Tibial nerve (tissue), 4 donors: ENCODE data around the gene EFEMP2. TPM values are rescaled to one million over a fixed set of nuclear protein-coding genes. Genes with fewer than 3 reads are reported as not detected.
A peak's percentile ranks its signal among the peaks of the same experiment; 100 is the strongest.

ENCODE experiments used
- DNase-seq, 2 donors: peaks; one replicate each; pipeline ENCODE4 v3.0.0-alpha.2; 2019; ENCODE audit warnings: low spot score in 2 of 2
- H3K27ac ChIP-seq, 4 donors: fragments of 200-600 bp; sonication (generic) in 3 of 4; one replicate each; pipeline ENCODE4 v1.5.1; 2017 to 2019; ENCODE audit warnings: mild to moderate bottlenecking in 1 of 4
- H3K27me3 ChIP-seq, 2 donors: fragments of 200-600 bp; sonication (generic) in 1 of 2; one replicate each; pipeline versions ENCODE4 v1.5.1 to v1.6.0; 2017 to 2019
- H3K36me3 ChIP-seq, 3 donors: fragments of 200-600 bp; sonication (generic); one replicate each; pipeline ENCODE4 v1.5.1; 2018 to 2019
- H3K4me1 ChIP-seq, 4 donors: fragments of 200-600 bp; sonication (generic) in 3 of 4; one replicate each; pipeline ENCODE4 v1.5.1; 2017 to 2019
- H3K4me3 ChIP-seq, 4 donors: fragments of 200-600 bp; sonication (generic) in 3 of 4; one replicate each; pipeline ENCODE4 v1.5.1; 2017 to 2019; ENCODE audit warnings: mild to moderate bottlenecking in 1 of 4, moderate library complexity in 1 of 4
- H3K9me3 ChIP-seq, 4 donors: fragments of 200-600 bp; sonication (generic) in 3 of 4; one replicate each; pipeline ENCODE4 v1.5.1; 2017 to 2019
- CTCF ChIP-seq, 5 experiments: fragments of 200-600 bp in 3 of 5; fragments of 450-650 bp in 2 of 5; sonication (generic) in 3 of 5; IDR thresholded peaks; one replicate each; pipeline ENCODE4 v1.5.1; 2016 to 2019; ENCODE audit warnings: antibody characterized with exemption in 5 of 5, mild to moderate bottlenecking in 3 of 5, moderate library complexity in 2 of 5
- EP300 ChIP-seq, 2 donors: sonication (generic); formaldehyde crosslinking; IDR thresholded peaks; one replicate each; pipeline ENCODE4 v1.6.1; 2017; ENCODE audit warnings: antibody characterized with exemption in 2 of 2, mild to moderate bottlenecking in 1 of 2
- POLR2A ChIP-seq, 2 donors: fragments of 450-650 bp; IDR thresholded peaks; one replicate each; pipeline ENCODE4 v1.6.1; 2017; ENCODE audit warnings: antibody characterized with exemption in 2 of 2, mild to moderate bottlenecking in 2 of 2, moderate library complexity in 2 of 2
- WGBS, 2 donors: methylation state at CpG; one replicate each; pipeline ENCODE4 v1.1.5; 2018; 5-methylcytosine and 5-hydroxymethylcytosine counted together
- total RNA-seq, 4 donors: library from RNA; depleted of rRNA; stranded (reverse); fragments of >200 nt; gene quantifications; one replicate each; pipeline ENCODE4 v1.1.0, GENCODE V29; 2016

The EFEMP2 gene
- total RNA-seq, 4 donors from 2014 or later = 59.2 to 92.7 (median 82.0) TPM

GRCh38 chr11:65829459-65829858 is 43.1 kb downstream of the EFEMP2 start:
- Histone ChIP-seq H3K4me3 (no peak overlapping the region), H3K36me3 (no peaks in the 10 kb centered on the region), H3K9me3 (no peaks in the 10 kb centered on the region), H3K27me3 (no peaks in the 10 kb centered on the region), H3K4me1 (peaks cover 0 to 15% (median 6%) of the 10 kb centered on the region in 4 donors), H3K27ac (no peak overlapping the region)
- DNase-seq = no peak
- no peak for TF ChIP-seq EP300 (IDR thresholded peaks at IDR 0.05)
- no peak for TF ChIP-seq POLR2A (IDR thresholded peaks at IDR 0.05)
- no peak for TF ChIP-seq CTCF (IDR thresholded peaks at IDR 0.05)
- WGBS, 2 donors = 60 to 71% methylated on average over 4 of the region's 4 CpGs

GRCh38 chr11:65826984-65827735 is 45.4 kb downstream of the EFEMP2 start:
- H3K9me3 ChIP-seq = no peaks in the 10 kb centered on the region
- TF ChIP-seq EP300 (IDR thresholded peaks at IDR 0.05) (no peak), POLR2A (IDR thresholded peaks at IDR 0.05) (no peak), CTCF (IDR thresholded peaks at IDR 0.05) (no peak)
- WGBS, 2 donors = 82 to 88% methylated on average over 8 of the region's 8 CpGs
- H3K4me3 ChIP-seq = no peak overlapping the region
- H3K4me1 ChIP-seq = no peaks in the 10 kb centered on the region
- H3K36me3 ChIP-seq = no peaks in the 10 kb centered on the region
- DNase-seq = no peak
- H3K27ac ChIP-seq = peak overlapping the region in 1 of 4 donors; percentile 1
- H3K27me3 ChIP-seq = no peaks in the 10 kb centered on the region

- Histone ChIP-seq H3K4me3 (no peak overlapping the region), H3K36me3 (no peaks in the 10 kb centered on the region), H3K9me3 (no peaks in the 10 kb centered on the region), H3K27me3 (no peaks in the 10 kb centered on the region), H3K4me1 (peaks cover 0 to 4% (median 0%) of the 10 kb centered on the region in 4 donors), H3K27ac (no peak overlapping the region)
- no peak for TF ChIP-seq POLR2A (IDR thresholded peaks at IDR 0.05)
- no peak for TF ChIP-seq CTCF (IDR thresholded peaks at IDR 0.05)
- TF ChIP-seq EP300 (IDR thresholded peaks at IDR 0.05) = no peak
- 78 to 85% methylated on average over 15 of the region's 15 CpGs for WGBS, 2 donors
- no peak for DNase-seq
Measured at GRCh38 chr11:65822776-65823528, 49.6 kb downstream of the EFEMP2 start.

- H3K4me3 ChIP-seq = no peak overlapping the region
- H3K27me3 ChIP-seq = no peaks in the 10 kb centered on the region
- peaks cover 0 to 18% (median 9%) of the 10 kb centered on the region in 4 donors for H3K4me1 ChIP-seq
- H3K27ac ChIP-seq = no peak overlapping the region
- no peaks in the 10 kb centered on the region for H3K36me3 ChIP-seq
- 51 to 64% methylated on average over 8 of the region's 8 CpGs for WGBS, 2 donors
- TF ChIP-seq CTCF (IDR thresholded peaks at IDR 0.05) (no peak), EP300 (IDR thresholded peaks at IDR 0.05) (no peak), POLR2A (IDR thresholded peaks at IDR 0.05) (no peak)
- no peak for DNase-seq
- H3K9me3 ChIP-seq = no peaks in the 10 kb centered on the region
Measured at GRCh38 chr11:65821107-65821506, 51.5 kb downstream of the EFEMP2 start.
